GM18526 (cell line): ENCODE measurements around the gene PIRT.

Experiments
- POLR2A ChIP-seq: IDR thresholded peaks from 3 replicates; pipeline ENCODE4 v1.6.1; 2011; ENCODE audit not compliant: insufficient read length; ENCODE audit errors: extremely low read depth

Gene PIRT

DNA sequence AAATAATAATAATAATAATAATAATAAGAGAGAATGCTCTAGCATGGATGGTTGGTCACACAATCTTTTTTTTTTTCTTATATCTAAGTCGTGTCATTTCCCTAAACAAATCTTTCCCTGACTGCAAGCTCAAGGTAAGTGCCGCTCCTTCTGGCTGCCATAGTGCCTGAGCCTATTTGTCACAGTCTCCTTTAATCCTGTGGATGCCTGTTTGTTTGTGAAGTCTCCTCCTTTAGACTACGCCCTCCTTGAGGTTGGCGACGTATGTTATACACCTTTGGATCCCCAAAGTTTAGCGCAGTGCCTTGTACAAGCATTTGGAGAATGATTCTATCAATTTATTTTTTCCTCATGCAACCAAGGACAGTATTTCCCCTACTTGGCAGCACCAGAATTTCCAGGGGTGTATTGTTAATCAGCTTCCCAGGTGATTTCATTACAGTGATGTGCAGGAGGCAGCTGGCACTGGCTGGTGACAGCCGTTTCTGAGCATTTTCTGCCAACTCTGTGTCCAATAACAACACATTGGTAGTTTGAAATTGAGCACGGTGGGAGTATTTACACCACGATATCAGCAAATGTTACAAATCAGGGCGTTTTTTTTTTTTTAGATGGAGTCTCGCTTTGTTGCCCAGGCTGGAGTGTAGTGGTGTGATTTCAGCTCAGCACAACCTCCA lies 60.6 kb downstream of the PIRT start:
- no peak for TF ChIP-seq POLR2A

- no peak for TF ChIP-seq POLR2A
Measured at GRCh38 chr17:10776381-10776780, 61.5 kb downstream of the PIRT start.

- TF ChIP-seq POLR2A = no peak
Measured at GRCh38 chr17:10775740-10776356, 62.0 kb downstream of the PIRT start.

DNA sequence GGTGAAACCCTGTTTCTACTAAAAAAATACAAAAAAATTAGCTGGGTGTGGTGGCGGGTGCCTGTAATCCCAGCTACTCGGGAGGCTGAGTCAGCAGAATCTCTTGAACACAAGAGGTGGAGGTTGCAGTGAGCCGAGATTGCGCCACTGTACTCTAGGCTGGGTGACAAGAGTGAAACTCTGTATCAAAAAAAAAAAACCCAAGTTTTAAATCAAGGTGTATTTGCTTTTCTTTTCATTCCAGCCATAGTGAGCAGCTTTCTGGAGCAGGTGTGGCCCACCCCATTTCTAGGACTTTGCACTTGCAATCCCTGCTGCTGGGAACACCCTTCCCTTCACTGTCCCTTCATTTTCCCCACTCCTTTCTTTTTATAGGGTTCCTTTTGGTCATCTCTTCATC lies 62.8 kb downstream of the PIRT start:
- TF ChIP-seq POLR2A = no peak

DNA sequence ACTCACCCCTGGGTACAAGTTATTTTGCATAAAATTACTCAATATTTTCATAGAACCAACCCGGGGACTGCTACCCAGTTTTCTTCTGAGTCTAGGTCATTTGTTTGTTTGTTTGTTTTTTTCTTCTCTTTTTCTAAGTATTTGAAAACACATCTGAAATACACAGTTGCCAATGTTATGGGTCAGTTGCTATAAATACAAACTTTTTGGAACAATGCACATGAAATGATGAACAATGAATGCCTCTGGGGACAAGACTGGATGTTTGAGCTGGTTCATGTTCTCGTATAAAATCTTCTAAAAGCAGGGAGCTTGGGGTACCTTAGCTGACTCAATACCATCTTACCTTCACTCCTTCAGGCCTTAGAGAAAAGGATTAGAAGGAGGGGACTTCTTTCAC lies 64.5 kb downstream of the PIRT start:
- TF ChIP-seq POLR2A = no peak
